Loucy (cell line): Measurements from ENCODE around the gene GNS.

Experiments
- CTCF ChIP-seq: fragments of 200-600 bp; sonication (generic); conservative IDR thresholded peaks from 2 replicates; pipeline ENCODE4 v1.5.1; 2014; ENCODE audit warnings: mild to moderate bottlenecking, antibody characterized with exemption, low read length
- EZH2phosphoT487 ChIP-seq: fragments of 200-600 bp; IDR thresholded peaks from 2 replicates; pipeline ENCODE4 v1.6.1; 2018; ENCODE audit warnings: antibody characterized with exemption, mild to moderate bottlenecking, moderate library complexity, borderline replicate concordance

DNA sequence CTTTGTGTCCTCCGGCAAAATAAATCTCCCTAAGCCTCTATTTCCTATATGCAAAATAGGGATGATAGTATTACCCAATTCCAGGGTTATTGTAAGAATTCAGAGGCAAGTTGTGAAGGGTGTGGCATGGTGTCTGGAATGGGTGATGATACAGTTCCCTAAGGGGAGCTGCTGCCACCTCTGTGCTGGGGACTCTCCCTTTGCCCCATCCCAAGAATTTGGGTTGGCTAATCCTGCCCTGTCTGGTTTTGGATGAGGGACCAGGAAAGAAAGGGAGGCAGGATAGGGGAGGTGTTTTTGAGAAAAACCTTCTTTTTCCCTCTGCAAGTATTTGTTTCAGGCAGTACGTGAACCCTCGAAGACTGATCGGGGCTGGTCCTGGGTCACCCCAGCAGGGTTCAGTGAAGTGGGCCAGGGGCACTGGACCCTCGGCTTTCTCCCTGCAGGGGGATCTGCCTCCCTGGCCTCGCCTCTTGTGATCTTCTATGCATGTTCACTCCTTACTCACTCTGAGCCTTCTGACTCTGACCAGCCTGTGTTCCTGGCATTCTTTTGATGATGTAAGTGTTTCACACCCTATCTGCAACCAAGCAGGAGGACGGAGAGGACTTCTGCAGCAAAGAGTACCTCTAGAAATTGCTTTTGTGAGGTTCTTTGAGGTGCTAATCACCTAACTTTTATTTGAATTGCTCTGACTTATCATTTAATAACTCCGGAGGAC lies 88.1 kb downstream of the GNS start:
- TF ChIP-seq EZH2phosphoT487 = no peak
- no peak for TF ChIP-seq CTCF
